H1 (cell line): ENCODE results near the gene ZNF121. TPM values are rescaled to one million over a fixed set of nuclear protein-coding genes. Genes with fewer than 3 reads are reported as not detected.

Experiments used
- CTCF ChIA-PET: fragments of 300-600 bp; sonication (Branson Sonifier 250); formaldehyde crosslinking; loops from one replicate; lab custom pipeline; 2021; ENCODE audit not compliant: partially characterized antibody; lab: Charles Lee
- POLR2A ChIA-PET: fragments of 300-600 bp; sonication (Branson Sonifier 250); formaldehyde crosslinking; loops from one replicate; lab custom pipeline; 2021; ENCODE audit warnings: inconsistent platforms; ENCODE audit not compliant: partially characterized antibody; lab: Charles Lee
- DNase-seq, 2 experiments: peaks; one replicate each; pipeline versions ENCODE4 v3.0.0 to v3.0.0-alpha.2; 2010 to 2022; ENCODE audit warnings: low spot score in 2 of 2, low read depth in 1 of 2, mixed read lengths in 1 of 2
- FAIRE-seq: peaks from 2 replicates; lab custom pipeline; 2011; peaks lifted over from hg19 to GRCh38; lab: Jason Lieb, UNC
- H2AFZ ChIP-seq: 2 replicates; pipeline ENCODE4 v1.8.1; 2012; ENCODE audit warnings: low read length, inconsistent platforms
- H2AK5ac ChIP-seq: 2 replicates; pipeline ENCODE4 v1.6.1; 2013; ENCODE audit warnings: low read depth, low read length
- H2BK120ac ChIP-seq: replicated peaks from 2 replicates; pipeline ENCODE3; 2013; ENCODE audit warnings: low read depth, low read length, inconsistent platforms
- H2BK12ac ChIP-seq: 2 replicates; pipeline ENCODE4 v1.6.1; 2013; ENCODE audit warnings: low read depth, low read length
- H2BK15ac ChIP-seq: 2 replicates; pipeline ENCODE4 v1.6.1; 2013; ENCODE audit warnings: low read length
- H2BK20ac ChIP-seq: 2 replicates; pipeline ENCODE4 v1.6.1; 2013; ENCODE audit warnings: low read length
- H2BK5ac ChIP-seq: 2 replicates; pipeline ENCODE4 v1.6.1; 2013; ENCODE audit warnings: low read depth, low read length
- H3K14ac ChIP-seq: 2 replicates; pipeline ENCODE4 v1.6.1; 2013; ENCODE audit warnings: inconsistent platforms; ENCODE audit not compliant: insufficient read length
- H3K18ac ChIP-seq: 2 replicates; pipeline ENCODE4 v1.6.1; 2013; ENCODE audit warnings: low read length; ENCODE audit errors: extremely low read depth
- H3K23ac ChIP-seq: 2 replicates; pipeline ENCODE4 v1.6.1; 2013; ENCODE audit warnings: inconsistent platforms; ENCODE audit not compliant: insufficient read length
- H3K23me2 ChIP-seq: 2 replicates; pipeline ENCODE4 v1.6.1; 2013; ENCODE audit warnings: low read depth, low read length
- H3K27ac ChIP-seq: 2 replicates; pipeline ENCODE4 v1.6.1; 2011; ENCODE audit warnings: low read depth, low read length, inconsistent platforms
- H3K27me3 ChIP-seq, 4 experiments: replicated peaks in 1 of 4; 1 replicate in 1 of 4; 2 replicates in 3 of 4; pipeline versions ENCODE4 v1.6.1 to v1.8.1; 2011 to 2013; ENCODE audit warnings: low read length in 3 of 4, mild to moderate bottlenecking in 3 of 4, inconsistent platforms in 2 of 4, mixed read lengths in 2 of 4, moderate library complexity in 1 of 4; ENCODE audit not compliant: control insufficient read depth in 3 of 4, insufficient read depth in 3 of 4; ENCODE audit errors: extremely low read depth in 1 of 4
- H3K36me3 ChIP-seq, 4 experiments: 2 replicates each; pipeline versions ENCODE4 v1.6.1 to v1.8.1; 2011 to 2013; ENCODE audit warnings: mild to moderate bottlenecking in 4 of 4, low read length in 3 of 4, moderate library complexity in 2 of 4, control low read depth in 1 of 4, inconsistent platforms in 1 of 4; ENCODE audit not compliant: insufficient read depth in 4 of 4, control insufficient read depth in 2 of 4
- H3K4ac ChIP-seq: replicated peaks from 2 replicates; pipeline ENCODE3; 2013; ENCODE audit warnings: low read length, low read depth, mixed read lengths, inconsistent platforms; ENCODE audit not compliant: insufficient read length
- H3K4me1 ChIP-seq, 4 experiments: replicated peaks in 1 of 4; 1 replicate in 1 of 4; 2 replicates in 3 of 4; pipeline versions ENCODE4 v1.6.1 to v1.8.1; 2011 to 2013; ENCODE audit warnings: low read length in 3 of 4, inconsistent platforms in 2 of 4, mixed read lengths in 1 of 4; ENCODE audit not compliant: insufficient read depth in 4 of 4, control insufficient read depth in 3 of 4
- H3K4me2 ChIP-seq, 2 experiments: 2 replicates each; pipeline versions ENCODE4 v1.6.1 to v1.8.1; 2011 to 2013; ENCODE audit warnings: low read depth in 2 of 2, low read length in 2 of 2, control low read depth in 1 of 2, inconsistent platforms in 1 of 2, mild to moderate bottlenecking in 1 of 2; ENCODE audit not compliant: insufficient read depth in 1 of 2
- H3K4me3 ChIP-seq, 4 experiments: fragments of 200-600, 300-600 bp in 1 of 4; sonication (generic), shearing (Covaris generic), sonication (Bioruptor Twin) in 1 of 4; 2 replicates each; pipeline versions ENCODE4 v1.5.1 to v1.8.1; 2011 to 2016; ENCODE audit warnings: low read length in 4 of 4, low read depth in 3 of 4, control low read depth in 2 of 4, inconsistent platforms in 2 of 4, mild to moderate bottlenecking in 2 of 4, mixed read lengths in 1 of 4, moderate library complexity in 1 of 4; ENCODE audit not compliant: insufficient read depth in 2 of 4; ENCODE audit errors: extremely low read depth in 1 of 4
- H3K56ac ChIP-seq: replicated peaks from 2 replicates; pipeline ENCODE3; 2013; ENCODE audit warnings: low read depth, mild to moderate bottlenecking, mixed read lengths, low read length, inconsistent platforms; ENCODE audit not compliant: insufficient read length
- H3K79me1 ChIP-seq: 2 replicates; pipeline ENCODE4 v1.6.1; 2013; ENCODE audit warnings: low read depth, low read length, control low read depth
- H3K79me2 ChIP-seq, 2 experiments: 2 replicates each; pipeline versions ENCODE4 v1.6.1 to v1.8.1; 2012 to 2013; ENCODE audit warnings: low read length in 2 of 2, mild to moderate bottlenecking in 2 of 2, inconsistent platforms in 1 of 2; ENCODE audit not compliant: insufficient read depth in 2 of 2, control insufficient read depth in 1 of 2
- H3K9ac ChIP-seq, 4 experiments: replicated peaks in 1 of 4; 1 replicate in 1 of 4; 2 replicates in 3 of 4; pipeline versions ENCODE4 v1.6.1 to v1.8.1; 2011 to 2013; ENCODE audit warnings: low read depth in 3 of 4, low read length in 3 of 4, control low read depth in 2 of 4, mild to moderate bottlenecking in 2 of 4, moderate library complexity in 2 of 4, inconsistent platforms in 1 of 4; ENCODE audit errors: extremely low read depth in 1 of 4
- H3K9me3 ChIP-seq, 2 experiments: 2 replicates each; pipeline versions ENCODE4 v1.6.1 to v1.8.1; 2012 to 2013; ENCODE audit warnings: mild to moderate bottlenecking in 2 of 2, moderate library complexity in 2 of 2, control low read depth in 1 of 2, inconsistent platforms in 1 of 2, low read depth in 1 of 2, low read length in 1 of 2, mixed read lengths in 1 of 2; ENCODE audit not compliant: insufficient read depth in 2 of 2
- H4K20me1 ChIP-seq, 2 experiments: replicated peaks in 1 of 2; 2 replicates each; pipeline versions ENCODE3 to v1.8.1; 2011 to 2013; ENCODE audit warnings: inconsistent platforms in 2 of 2, low read length in 2 of 2, mild to moderate bottlenecking in 1 of 2; ENCODE audit not compliant: insufficient read depth in 2 of 2, control insufficient read depth in 1 of 2
- H4K5ac ChIP-seq: 2 replicates; pipeline ENCODE4 v1.6.1; 2013; ENCODE audit warnings: low read length, low read depth, mixed read lengths, inconsistent platforms; ENCODE audit not compliant: insufficient read length
- H4K8ac ChIP-seq: 2 replicates; pipeline ENCODE4 v1.8.0; 2013; ENCODE audit warnings: mild to moderate bottlenecking, moderate library complexity, low read length, inconsistent platforms; ENCODE audit not compliant: insufficient read depth; ENCODE audit errors: extremely low read depth
- H4K91ac ChIP-seq: replicated peaks from 2 replicates; pipeline ENCODE3; 2013; ENCODE audit warnings: low read length, mixed read lengths, inconsistent platforms; ENCODE audit not compliant: insufficient read length
- BRCA1 ChIP-seq: IDR thresholded peaks from 2 replicates; pipeline ENCODE4 v1.6.1; 2012; ENCODE audit warnings: low read depth, low read length, improper control_type of control experiment
- CREB1 ChIP-seq: IDR thresholded peaks from 2 replicates; pipeline ENCODE4 v1.6.1; 2012; ENCODE audit warnings: inconsistent platforms
- EGR1 ChIP-seq: IDR thresholded peaks from 2 replicates; pipeline ENCODE4 v1.6.1; 2011; ENCODE audit warnings: low read depth, low read length, borderline replicate concordance
- KDM4A ChIP-seq: IDR thresholded peaks from one replicate; pipeline ENCODE4 v1.7.1; 2012; ENCODE audit warnings: low read depth, mild to moderate bottlenecking, moderate library complexity, low read length, inconsistent platforms; ENCODE audit not compliant: severe bottlenecking
- MAFK ChIP-seq: IDR thresholded peaks from 2 replicates; pipeline ENCODE4 v1.6.1; 2012; ENCODE audit warnings: low read depth, mild to moderate bottlenecking, improper control_type of control experiment, low read length
- MAX ChIP-seq: IDR thresholded peaks from 2 replicates; pipeline ENCODE4 v1.6.1; 2012; ENCODE audit warnings: inconsistent platforms
- RAD21 ChIP-seq, 2 experiments: IDR thresholded peaks in 1 of 2; conservative IDR thresholded peaks in 1 of 2; 2 replicates each; pipeline ENCODE4 v1.6.1; 2011; ENCODE audit warnings: low read depth in 2 of 2, low read length in 2 of 2, improper control_type of control experiment in 1 of 2, inconsistent platforms in 1 of 2, mild to moderate bottlenecking in 1 of 2, moderate library complexity in 1 of 2
- RXRA ChIP-seq: IDR thresholded peaks from 2 replicates; pipeline ENCODE4 v1.6.1; 2011; ENCODE audit warnings: low read depth, mild to moderate bottlenecking, low read length, moderate library complexity; ENCODE audit not compliant: insufficient read depth
- SP1 ChIP-seq: IDR thresholded peaks from 2 replicates; pipeline ENCODE4 v1.6.1; 2011; ENCODE audit warnings: low read depth, low read length
- WGBS, 2 experiments: shearing (Covaris generic) in 1 of 2; methylation state at CpG; one replicate each; pipeline versions ENCODE4 v1.1.6 to v1.1.7; 2013 to 2015; ENCODE audit warnings: low lambda C conversion rate in 2 of 2, mixed read lengths in 2 of 2, inconsistent platforms in 1 of 2, low coverage in 1 of 2, missing lambda C conversion rate in 1 of 2; ENCODE audit not compliant: insufficient replicate concordance in 2 of 2, insufficient coverage in 1 of 2, insufficient read length in 1 of 2; ENCODE audit errors: extremely low coverage in 1 of 2, missing lambda C conversion rate in 1 of 2; 5-methylcytosine and 5-hydroxymethylcytosine counted together
- polyA plus RNA-seq, 7 experiments: library from polyadenylated mRNA; depleted of rRNA in 3 of 7; stranded (reverse) in 5 of 7; unstranded in 2 of 7; fragments of >200 nt in 5 of 7; fragments of 200-250 nt in 2 of 7; gene quantifications; 1 replicate in 5 of 7; 2 replicates in 1 of 7; 4 replicates in 1 of 7; pipeline versions ENCODE4 v1.2.1 to v1.2.3, GENCODE V29; 2011 to 2013; ENCODE audit warnings: missing spikeins in 2 of 7, mixed read lengths in 2 of 7
- total RNA-seq: library from RNA; stranded (reverse); fragmentation: NEBNext Ultra II Directional; extraction: Animal tissue kit (Norgen Biotek cat#: 25700); gene quantifications from 2 replicates; pipeline ENCODE4 v1.2.1, GENCODE V29; 2021

Gene ZNF121
- total and polyA plus RNA-seq, 2 of the 8 experiments (the other 6 are each of a cell fraction or from before 2014, with no cell fraction given) = 22.2 to 220 TPM

GRCh38 chr19:9620842-9621155 is 36.5 kb upstream of the ZNF121 start:
- Histone ChIP-seq H3K4me2 (peak overlapping the region; percentile 74 to 84), H2BK12ac (peak overlapping the region; percentile 82; the same call in 1 of the 2 replicates), H2BK15ac (0 out of 2 replicates have a peak overlapping the region, but pooled peaks have one; percentile 12), H3K23ac (no peak overlapping the region), H3K4me3 (peak overlapping the region; percentile 81 to 99 (median 94)), H3K56ac (peak overlapping the region; percentile 43), H2AK5ac (no peak overlapping the region), H3K36me3 (peaks cover 16 to 36% (median 27%) of the 10 kb centered on the region in 4 experiments), H3K27ac (peak overlapping the region; percentile 99), H3K14ac (no peak overlapping the region), H2AFZ (peak overlapping the region; percentile 97; the same call in 1 of the 2 replicates), H3K4ac (peak overlapping the region; percentile 82), H3K79me2 (peaks cover 8 to 31% of the 10 kb centered on the region in 2 experiments), H4K91ac (peak overlapping the region; percentile 75), H4K8ac (peak overlapping the region; percentile 99), H4K20me1 (no peaks in the 10 kb centered on the region), H3K79me1 (0 out of 2 replicates have a peak, but pooled peaks cover 2% of the 10 kb centered on the region), H3K9ac (peak overlapping the region; percentile 86 to 98 (median 97)), H3K27me3 (no peaks in the 10 kb centered on the region), H3K9me3 (no peaks in the 10 kb centered on the region), H2BK20ac (no peak overlapping the region), H2BK5ac (peak overlapping the region; percentile 98), H3K18ac (peak overlapping the region; percentile 36; the same call in 1 of the 2 replicates), H3K4me1 (peaks cover 0 to 5% (median 3%) of the 10 kb centered on the region in 4 experiments; a peak in 3 of 7 replicates), H4K5ac (peak overlapping the region; percentile 70), H2BK120ac (no peak overlapping the region), H3K23me2 (peaks cover 4% of the 10 kb centered on the region)
- ChIA-PET POLR2A (interaction anchor here (0.9 to 2.5 kb wide), 11 partner anchors 15 to 198 kb away, joined by 3 to 19 read pairs (median 4); partner anchors contain the start of genes FBXL12 and ZNF121), CTCF (no interaction called here)
- FAIRE-seq (no peak), DNase-seq (no peak)
- WGBS, 2 experiments = 1% methylated on average over 16 of the region's 16 CpGs; no CpG with 5 or more reads in 1 of the 2 experiments
- no peak for TF ChIP-seq SP1
- no peak for TF ChIP-seq MAFK
- TF ChIP-seq RAD21 (IDR thresholded peaks at IDR 0.05 in 1 of 2, conservative IDR thresholded peaks at IDR 0.05 in 1 of 2; ENCODE audit: low read depth in 2 of 2, low read length in 2 of 2) = no peak
- TF ChIP-seq CREB1 = no peak
- TF ChIP-seq RXRA = no peak
- TF ChIP-seq BRCA1 = no peak
- no peak for TF ChIP-seq EGR1
- no peak for TF ChIP-seq MAX
- TF ChIP-seq KDM4A = peak; percentile 23
